H4 (cell line): ENCODE measurements around the gene AJM1. TPM values are rescaled to one million over a fixed set of nuclear protein-coding genes. Genes with fewer than 3 reads are reported as not detected.

Source experiments
- DNase-seq: peaks from one replicate; pipeline ENCODE4 v3.0.0-alpha.2; 2015; ENCODE audit warnings: low spot score
- total RNA-seq: library from RNA; depleted of rRNA; stranded (reverse); fragments of >200 nt; shearing (Covaris generic); gene quantifications from 2 replicates; pipeline ENCODE4 v1.2.3, GENCODE V29; 2014

The AJM1 gene
- total RNA-seq, 1 experiment from 2014 or later, result 0.21 TPM

GRCh38 chr9:136844761-136845464 is 2.6 kb downstream of the AJM1 start:
- DNase-seq, result no peak

DNA sequence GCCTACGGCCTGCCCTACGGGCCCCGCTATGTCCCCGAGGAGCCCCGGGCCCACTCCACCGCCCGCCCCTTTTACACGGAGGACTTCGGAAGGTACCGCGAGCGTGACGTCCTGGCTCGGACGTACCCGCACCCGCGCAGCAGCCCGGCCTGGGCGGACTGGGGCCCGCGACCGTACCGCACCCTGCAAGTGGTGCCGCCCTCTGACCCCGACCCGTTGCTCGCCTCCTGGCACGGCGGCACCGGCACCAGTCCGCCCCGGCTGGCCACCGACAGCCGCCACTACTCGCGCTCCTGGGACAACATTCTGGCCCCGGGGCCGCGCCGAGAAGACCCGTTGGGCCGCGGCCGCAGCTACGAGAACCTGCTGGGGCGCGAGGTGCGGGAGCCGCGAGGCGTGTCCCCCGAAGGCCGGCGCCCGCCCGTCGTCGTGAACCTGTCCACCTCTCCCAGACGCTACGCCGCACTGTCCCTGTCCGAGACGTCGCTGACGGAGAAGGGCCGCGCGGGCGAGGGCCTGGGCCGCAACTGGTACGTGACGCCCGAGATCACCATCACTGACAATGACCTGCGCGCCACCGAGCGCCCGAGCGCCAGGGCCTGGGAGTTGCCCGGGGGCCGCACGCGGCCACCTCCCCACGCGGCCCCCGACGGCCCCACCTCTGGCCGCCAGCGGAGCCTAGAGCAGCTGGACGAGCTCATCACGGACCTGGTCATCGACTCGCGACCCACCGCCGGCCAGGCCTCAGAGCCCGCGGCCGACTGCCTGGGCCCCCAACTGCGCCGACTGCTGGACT is 3.4 kb downstream of the AJM1 start:
- DNase-seq, result no peak

DNA sequence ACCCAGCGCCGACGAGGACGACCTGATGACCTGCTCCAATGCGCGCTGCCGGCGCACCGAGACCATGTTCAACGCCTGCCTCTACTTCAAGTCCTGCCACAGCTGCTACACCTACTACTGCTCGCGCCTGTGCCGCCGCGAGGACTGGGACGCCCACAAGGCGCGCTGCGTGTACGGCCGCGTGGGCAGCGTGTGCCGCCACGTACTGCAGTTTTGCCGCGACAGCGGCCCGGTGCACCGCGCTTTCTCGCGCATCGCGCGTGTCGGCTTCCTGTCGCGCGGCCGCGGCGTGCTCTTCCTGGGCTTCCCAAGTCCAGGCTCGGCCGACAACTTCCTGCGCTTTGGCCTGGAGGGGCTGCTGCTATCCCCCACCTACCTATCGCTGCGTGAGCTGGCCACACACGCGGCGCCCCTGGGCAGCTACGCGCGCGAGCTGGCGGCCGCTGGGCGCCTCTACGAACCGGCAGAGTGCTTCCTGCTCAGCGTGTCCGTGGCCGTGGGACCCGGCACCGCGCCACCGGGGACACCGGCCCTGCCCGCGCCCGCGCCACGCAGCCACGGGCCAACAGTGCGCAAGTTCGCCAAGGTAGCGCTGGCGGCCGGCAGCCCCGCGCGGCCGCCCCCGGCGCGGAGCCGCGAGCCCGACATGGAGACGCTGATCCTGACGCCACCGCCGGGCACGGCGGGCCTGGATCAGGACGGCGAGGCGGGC is 4.3 kb downstream of the AJM1 start:
- DNase-seq, result no peak

DNA sequence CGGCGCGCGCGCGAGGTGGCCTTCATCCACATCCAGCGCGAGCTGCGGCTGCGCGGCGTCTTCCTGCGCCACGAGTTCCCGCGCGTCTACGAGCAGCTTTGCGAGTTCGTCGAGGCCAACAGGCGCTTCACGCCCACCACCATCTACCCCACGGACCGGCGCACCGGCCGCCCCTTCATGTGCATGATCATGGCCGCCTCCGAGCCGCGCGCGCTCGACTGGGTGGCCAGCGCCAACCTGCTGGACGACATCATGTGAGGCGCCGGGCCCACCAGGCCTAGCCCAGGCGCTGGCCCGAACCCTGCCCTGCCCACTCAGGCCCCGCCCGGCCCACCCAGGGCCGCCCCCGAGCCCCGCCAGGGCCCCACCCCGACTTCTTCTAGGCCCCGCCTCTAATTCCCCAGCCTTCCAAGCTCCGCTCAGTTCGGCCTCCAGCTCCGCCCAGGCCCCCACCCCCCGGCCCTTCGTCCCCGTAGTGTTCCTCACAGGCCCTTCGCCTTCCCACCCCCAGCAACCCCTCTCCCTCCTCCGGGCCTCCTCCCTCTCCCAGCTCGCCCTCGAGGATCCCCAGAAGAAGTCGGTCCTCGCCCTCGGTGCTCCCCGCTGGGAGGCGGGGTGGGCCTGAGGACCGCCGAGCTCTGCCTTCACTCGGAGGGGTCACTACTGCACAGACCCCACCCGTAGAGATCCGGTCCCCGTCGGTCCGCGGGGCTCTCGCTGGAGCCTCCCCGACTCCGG is 5.0 kb downstream of the AJM1 start:
- no peak for DNase-seq

DNA sequence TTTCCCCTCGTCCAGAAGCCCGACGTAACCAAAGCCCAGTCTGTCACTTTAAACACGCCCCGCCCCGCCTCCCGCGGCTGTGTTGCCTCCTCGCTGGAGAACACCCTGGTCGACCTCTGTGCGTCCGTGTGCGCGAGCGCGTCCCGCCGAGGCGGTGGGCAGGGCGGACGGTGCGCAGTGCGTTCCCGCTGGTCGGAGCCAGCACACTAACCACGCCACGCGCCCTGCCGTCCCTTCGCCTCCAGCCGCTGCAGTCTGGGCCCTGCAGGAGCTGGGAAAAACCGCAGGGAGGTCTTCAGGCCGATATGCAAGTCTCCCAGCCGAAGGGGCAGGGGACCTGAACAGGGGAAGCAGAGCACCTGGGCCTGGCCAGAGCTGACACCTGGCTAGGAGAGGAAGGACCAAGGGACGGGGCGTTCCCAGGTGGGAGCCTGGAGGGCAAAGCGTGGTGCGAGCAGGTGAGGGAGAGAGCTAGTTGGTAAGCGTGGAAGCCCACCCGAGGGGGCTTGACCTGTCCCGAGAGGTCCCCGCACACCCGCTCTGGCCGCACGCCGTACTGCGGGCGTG is 5.6 kb downstream of the AJM1 start:
- DNase-seq, result peak; percentile 56

DNA sequence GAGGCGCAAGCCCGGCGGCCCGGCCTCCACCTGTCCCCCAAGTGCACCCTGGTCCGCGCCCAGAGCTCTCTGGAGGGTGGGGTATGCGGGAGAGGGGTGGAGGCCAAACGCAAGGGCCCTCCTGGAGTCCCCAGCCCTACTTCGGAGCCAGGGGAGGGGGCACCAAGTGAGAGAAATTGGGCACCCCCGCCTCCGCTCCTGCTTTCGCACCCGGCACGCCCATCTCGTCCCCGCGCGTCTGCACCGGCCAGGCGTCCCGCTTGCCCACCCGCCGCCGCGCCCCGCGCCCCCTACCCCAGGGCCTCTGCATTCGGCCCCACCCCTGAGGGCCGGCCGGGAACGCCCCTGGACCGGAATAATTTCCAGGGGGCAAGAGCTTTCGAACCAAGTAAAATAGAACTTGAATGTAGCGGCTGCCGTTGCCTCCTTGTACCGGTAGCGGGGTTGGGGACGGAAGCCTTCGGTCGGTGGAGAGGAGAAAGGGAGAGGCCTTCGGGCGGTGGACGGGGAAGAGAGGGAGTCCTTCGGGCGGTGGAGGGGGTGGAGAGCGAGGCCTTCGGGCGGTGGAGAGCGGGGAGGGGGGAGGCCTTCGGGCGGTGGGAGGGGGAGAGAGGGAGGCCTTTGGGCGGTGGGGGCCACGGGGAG is 6.2 kb downstream of the AJM1 start:
- no peak for DNase-seq

DNA sequence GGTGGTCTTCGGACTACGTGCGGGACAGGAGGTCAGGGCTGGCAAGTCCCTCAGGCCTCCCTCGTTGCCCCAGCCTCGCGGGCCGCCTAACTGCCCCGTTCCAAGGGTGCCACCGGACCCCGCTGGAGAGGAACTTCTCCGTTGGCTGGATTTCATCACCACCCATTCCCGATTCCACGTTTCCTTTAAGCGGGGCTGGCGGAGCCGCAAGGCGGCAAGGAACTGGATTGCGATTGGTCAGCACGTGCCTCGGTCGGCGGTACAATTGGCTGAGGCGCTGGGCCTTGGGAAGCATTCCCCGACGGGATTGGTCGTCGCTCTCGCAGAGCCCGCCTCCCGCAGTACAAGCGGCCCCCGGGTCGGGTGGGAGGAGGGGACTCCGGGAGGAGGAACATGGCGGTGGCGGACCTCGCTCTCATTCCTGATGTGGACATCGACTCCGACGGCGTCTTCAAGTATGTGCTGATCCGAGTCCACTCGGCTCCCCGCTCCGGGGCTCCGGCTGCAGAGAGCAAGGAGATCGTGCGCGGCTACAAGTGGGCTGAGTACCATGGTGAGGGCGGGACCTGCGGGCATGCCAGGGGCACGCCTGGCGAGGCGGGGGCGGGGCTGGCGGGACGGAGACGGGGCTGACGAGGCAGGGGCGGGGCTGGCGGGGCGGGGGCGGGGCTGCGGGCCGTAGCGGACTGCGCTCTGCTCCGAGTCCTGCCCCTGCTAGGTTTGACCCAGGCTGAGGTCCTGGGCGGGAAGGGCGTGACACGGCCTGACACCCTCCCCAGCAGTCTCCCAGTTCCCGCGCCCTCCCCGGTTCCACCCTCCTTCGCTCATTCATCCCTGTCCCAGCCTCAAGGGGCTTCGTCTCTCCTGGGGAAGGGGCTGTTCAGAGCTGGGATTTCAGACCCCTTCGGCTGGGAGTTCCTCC is 7.0 kb downstream of the AJM1 start, which contains the start of gene PHPT1:
Gene PHPT1, plus strand, starts transcription at position 372 of the 922 bp plus-strand sequence. Its CDS starts 22 bp downstream, at position 394.
- DNase-seq, result peak; percentile 98

GRCh38 chr9:136849960-136850865 is 7.9 kb downstream of the AJM1 start:
- no peak for DNase-seq

DNA sequence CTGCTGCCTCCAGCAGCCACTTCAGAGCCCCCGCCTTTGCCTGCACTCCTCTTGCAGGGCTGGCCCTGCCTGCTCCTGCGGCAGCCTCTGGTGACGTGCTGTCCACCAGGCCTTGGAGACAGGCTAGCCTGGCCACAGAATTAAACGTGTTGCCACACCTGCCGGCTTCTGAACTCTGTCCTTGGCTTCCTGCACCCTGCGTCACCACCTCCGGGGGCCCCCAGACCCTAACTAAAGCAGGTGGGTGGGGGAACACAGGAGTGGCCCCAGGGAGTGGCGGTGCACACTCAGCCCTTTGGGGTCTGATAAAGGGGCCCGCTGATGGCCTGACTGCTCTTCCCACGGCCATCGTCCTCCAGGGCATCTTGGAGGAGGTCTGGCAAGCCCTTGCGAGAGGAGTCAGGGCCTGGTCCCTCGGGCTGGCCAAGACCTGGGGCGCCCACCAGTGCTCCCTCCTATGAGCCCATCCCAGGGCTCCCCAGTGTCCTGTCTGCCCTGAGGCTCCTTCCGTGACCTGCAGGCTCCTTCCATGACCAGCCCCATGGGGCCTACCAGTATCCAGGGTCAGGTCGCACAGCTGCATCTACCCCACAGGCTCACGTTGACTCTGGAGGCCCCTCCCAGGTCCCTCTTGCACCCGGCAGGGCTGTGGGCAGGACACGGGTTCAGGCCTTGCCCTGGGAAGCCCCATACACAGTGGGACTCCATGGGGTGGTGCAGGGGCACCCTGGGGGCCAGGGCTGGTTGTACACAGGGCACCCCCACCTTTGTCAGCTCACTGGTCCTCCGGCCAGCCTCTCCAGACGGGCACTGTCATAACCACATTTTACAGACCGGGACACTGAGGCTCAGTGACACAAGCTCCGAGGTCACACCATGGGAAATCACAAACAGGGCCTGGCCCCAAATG is 8.8 kb downstream of the AJM1 start:
- no peak for DNase-seq

GRCh38 chr9:136851941-136852663 is 9.8 kb downstream of the AJM1 start, which contains the start of gene MAMDC4:
TSS of gene MAMDC4 (plus strand) at chr9:136852346. CDS start at chr9:136852417, 71 bp downstream.
- no peak for DNase-seq

GRCh38 chr9:136852664-136853595 is 10.7 kb downstream of the AJM1 start:
- no peak for DNase-seq

DNA sequence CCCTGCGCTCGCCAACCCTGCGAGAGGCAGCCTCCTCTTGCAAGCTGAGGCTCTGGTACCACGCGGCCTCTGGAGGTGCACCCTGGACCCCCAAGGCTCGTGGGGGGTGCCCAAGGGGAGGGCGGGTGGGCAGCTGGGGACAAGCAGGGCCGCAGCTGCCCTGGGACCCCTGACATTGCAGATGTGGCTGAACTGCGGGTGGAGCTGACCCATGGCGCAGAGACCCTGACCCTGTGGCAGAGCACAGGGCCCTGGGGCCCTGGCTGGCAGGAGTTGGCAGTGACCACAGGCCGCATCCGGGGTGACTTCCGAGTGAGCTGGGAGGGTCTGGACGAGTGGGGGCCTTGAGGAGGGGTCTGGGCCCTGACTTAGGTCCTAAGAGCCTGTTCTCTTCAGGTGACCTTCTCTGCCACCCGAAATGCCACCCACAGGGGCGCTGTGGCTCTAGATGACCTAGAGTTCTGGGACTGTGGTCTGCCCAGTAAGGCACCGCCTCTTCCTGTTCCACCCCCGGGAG is 11.4 kb downstream of the AJM1 start:
- no peak for DNase-seq

DNA sequence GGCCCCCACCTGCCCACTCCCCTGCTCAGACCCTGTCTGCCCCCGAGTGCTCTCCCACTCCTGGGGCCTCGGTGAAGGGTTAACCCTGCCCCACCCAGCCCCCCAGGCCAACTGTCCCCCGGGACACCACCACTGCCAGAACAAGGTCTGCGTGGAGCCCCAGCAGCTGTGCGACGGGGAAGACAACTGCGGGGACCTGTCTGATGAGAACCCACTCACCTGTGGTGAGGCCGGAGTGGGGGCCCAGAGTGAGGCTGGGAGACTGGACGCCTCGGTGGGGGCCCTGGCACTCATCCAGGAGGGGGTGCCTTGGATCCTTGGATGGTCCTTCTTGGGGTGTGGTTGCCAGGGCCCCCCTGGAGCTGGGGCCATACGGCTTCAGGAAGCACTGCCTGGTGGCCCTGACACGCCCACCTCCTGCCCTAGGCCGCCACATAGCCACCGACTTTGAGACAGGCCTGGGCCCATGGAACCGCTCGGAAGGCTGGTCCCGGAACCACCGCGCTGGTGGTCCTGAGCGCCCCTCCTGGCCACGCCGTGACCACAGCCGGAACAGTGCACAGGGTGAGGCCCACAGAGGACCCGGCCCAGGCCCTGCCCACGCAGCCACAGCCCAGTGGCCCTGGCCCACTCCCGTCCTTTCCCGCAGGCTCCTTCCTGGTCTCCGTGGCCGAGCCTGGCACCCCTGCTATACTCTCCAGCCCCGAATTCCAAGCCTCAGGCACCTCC is 12.0 kb downstream of the AJM1 start:
- no peak for DNase-seq

GRCh38 chr9:136854842-136855460 is 12.7 kb downstream of the AJM1 start:
- no peak for DNase-seq
